ENCODE data around the gene GPR32. TPM values are rescaled to one million over a fixed set of nuclear protein-coding genes. Genes with fewer than 3 reads are reported as not detected.
"Not testable (repeated sequence)": the region's sequence is repeated elsewhere in the genome, so short reads cannot be mapped to it uniquely, and the experiment has no call there.

Gene GPR32
- total RNA-seq, 1 donor from 2014 or later = not detected

GRCh38 chr19:50745221-50745620 lies 25.0 kb upstream of the GPR32 start:
- DNase-seq (ENCODE audit: low spot score in 2 of 2) = no peak
- FAIRE-seq = no peak

DNA sequence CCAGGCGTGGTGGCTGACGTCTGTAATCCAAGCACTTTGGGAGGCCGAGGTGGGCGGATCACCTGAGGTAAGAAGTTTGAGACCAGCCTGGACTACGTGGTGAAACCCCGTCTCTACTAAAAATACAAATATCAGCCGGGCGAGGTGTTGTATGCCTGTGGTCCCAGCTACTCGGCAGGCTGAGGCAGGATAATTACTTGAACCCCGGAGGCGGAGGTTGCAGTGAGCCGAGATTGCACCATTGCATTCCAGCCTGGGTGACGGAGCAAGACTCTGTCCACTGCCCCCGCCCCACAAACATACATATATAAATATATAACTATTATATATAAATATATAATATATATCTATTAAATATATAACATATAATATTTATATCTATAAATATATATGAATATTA lies 23.1 kb upstream of the GPR32 start:
- DNase-seq (ENCODE audit: low spot score in 2 of 2); FAIRE-seq: not testable (repeated sequence)

- no peak for DNase-seq (ENCODE audit: low spot score in 2 of 2)
- no peak for FAIRE-seq
These were observed 20.8 kb upstream of the GPR32 start for GRCh38 chr19:50749490-50749889.

DNA sequence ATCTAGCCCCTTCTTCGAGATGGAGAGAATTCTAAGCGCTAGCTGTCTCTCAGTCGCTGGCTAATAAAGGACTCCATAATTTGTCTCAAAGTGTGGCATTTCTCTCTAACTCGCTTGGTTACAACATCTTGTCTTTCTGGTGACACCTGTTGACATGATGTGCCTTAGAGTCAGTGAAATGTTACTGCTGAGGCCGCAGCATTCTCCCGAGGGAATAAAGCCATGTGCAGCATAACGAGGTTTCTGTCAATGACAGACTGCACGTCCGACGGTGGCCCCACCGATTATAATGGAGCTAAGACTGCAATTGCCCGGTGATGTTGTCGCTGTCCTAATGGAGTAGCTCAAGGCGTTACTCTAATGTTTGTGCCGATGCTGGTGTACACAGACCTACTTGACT lies 20.3 kb upstream of the GPR32 start:
- no peak for FAIRE-seq
- DNase-seq (ENCODE audit: low spot score in 2 of 2) = no peak

- DNase-seq (ENCODE audit: low spot score in 2 of 2) (no peak), FAIRE-seq (no peak)
These were observed 16.4 kb upstream of the GPR32 start for GRCh38 chr19:50753879-50754278.

- DNase-seq (ENCODE audit: low spot score in 2 of 2); FAIRE-seq: not testable (repeated sequence)
These were observed 14.0 kb upstream of the GPR32 start for GRCh38 chr19:50756244-50756643.

- FAIRE-seq; DNase-seq (ENCODE audit: low spot score in 2 of 2): not testable (repeated sequence)
These were observed 12.6 kb upstream of the GPR32 start for GRCh38 chr19:50757624-50758023.

GRCh38 chr19:50759076-50759475 lies 11.2 kb upstream of the GPR32 start:
- FAIRE-seq; DNase-seq (ENCODE audit: low spot score in 2 of 2): not testable (repeated sequence)

- FAIRE-seq (no peak), DNase-seq (ENCODE audit: low spot score in 2 of 2) (no peak)
These were observed 10.4 kb upstream of the GPR32 start for GRCh38 chr19:50759886-50760285.

- DNase-seq (ENCODE audit: low spot score in 2 of 2); FAIRE-seq: not testable (repeated sequence)
These were observed 8.8 kb upstream of the GPR32 start for GRCh38 chr19:50761501-50761900.

DNA sequence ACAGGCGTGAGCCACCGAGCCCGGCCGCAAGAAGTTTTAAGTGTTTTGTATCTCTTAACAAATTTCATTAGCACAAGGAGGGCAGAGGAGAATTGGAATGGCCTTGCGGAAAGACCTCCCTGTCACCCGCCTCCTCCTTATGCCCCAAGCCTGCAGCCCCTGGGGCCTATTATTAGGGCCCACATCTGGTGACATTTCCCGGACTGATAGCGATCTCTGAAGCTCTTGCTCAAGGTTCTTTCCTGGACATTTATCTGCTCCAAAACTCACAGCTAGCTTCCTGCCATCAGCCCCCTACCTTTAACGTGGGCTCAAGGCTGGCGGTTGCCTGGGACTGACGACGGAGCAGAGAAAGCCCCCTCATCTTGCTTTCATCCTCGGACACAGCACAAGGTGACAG lies 6.7 kb upstream of the GPR32 start:
- not testable (repeated sequence) for DNase-seq (ENCODE audit: low spot score in 2 of 2); FAIRE-seq

DNA sequence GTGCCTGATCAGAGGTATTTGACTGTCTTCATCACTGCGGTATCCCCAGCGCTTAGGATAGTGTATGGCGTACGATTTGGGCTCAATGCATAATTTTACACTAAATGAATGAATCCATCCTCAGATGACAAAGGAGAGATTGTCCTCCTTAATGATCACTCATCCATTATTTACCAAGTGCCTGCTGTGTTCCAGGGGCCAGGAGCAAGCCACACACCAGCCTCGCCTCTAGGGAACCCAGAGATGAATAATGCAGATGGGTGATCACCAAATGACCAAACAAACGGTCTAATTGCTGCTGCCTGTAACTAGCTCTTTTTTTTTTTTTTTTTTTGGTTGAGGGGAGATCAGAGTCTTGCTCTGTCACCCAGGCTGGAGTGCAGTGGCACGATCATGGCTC lies 5.9 kb upstream of the GPR32 start:
- FAIRE-seq = no peak
- DNase-seq (ENCODE audit: low spot score in 2 of 2) = no peak

DNA sequence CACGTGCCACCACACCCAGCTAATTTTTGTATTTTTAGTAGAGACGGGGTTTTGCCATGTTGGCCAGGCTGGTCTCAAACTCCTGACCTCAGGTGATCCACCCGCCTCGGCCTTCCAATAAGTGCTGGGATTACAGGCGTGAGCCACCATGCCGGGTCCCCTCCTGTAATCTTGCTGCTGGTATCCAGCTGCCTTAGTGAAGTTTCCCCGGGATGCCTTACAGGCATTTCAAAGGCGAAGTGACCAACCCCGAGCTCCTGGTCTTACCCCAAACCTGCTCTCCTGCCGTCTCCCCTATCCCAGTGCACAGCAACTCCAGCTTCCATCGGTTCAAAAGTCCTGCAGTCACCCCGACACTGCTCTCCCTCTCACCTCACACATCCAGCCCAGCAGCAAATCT lies 3.5 kb upstream of the GPR32 start:
- DNase-seq (ENCODE audit: low spot score in 2 of 2); FAIRE-seq: not testable (repeated sequence)

DNA sequence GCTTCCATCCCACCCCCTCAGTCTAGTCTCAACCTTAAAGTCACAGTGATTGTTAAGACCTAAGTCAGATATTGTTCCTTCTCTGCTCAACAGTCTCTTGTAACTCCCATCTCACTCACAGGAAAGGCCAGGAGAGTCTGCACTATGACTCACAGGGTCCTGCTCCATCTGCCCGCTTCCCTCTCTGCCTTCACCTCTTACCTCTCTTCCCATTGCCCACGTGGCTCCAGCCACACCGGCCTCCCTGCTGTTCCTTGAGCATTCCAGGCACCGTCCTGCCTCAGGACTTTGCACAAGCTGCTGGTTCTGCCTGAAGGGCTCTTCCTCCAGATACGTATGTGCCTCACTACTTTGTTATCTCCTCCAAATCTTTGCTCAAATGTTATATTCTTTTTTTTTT lies 3.0 kb upstream of the GPR32 start:
- FAIRE-seq; DNase-seq (ENCODE audit: low spot score in 2 of 2): not testable (repeated sequence)

GRCh38 chr19:50768277-50768676 lies 2.0 kb upstream of the GPR32 start:
- FAIRE-seq (no peak), DNase-seq (ENCODE audit: low spot score in 2 of 2) (no peak)

GRCh38 chr19:50770888-50771287 lies 624 bp downstream of the GPR32 start:
- no peak for FAIRE-seq
- no peak for DNase-seq (ENCODE audit: low spot score in 2 of 2)

GRCh38 chr19:50772476-50772875 lies 2.2 kb downstream of the GPR32 start:
- FAIRE-seq = no peak
- no peak for DNase-seq (ENCODE audit: low spot score in 2 of 2)

GRCh38 chr19:50772912-50773311 lies 2.6 kb downstream of the GPR32 start:
- DNase-seq (ENCODE audit: low spot score in 2 of 2); FAIRE-seq: not testable (repeated sequence)

GRCh38 chr19:50773454-50773853 lies 3.2 kb downstream of the GPR32 start:
- DNase-seq (ENCODE audit: low spot score in 2 of 2); FAIRE-seq: not testable (repeated sequence)

GRCh38 chr19:50776131-50776530 lies 5.9 kb downstream of the GPR32 start:
- DNase-seq (ENCODE audit: low spot score in 2 of 2) (no peak), FAIRE-seq (no peak)

DNA sequence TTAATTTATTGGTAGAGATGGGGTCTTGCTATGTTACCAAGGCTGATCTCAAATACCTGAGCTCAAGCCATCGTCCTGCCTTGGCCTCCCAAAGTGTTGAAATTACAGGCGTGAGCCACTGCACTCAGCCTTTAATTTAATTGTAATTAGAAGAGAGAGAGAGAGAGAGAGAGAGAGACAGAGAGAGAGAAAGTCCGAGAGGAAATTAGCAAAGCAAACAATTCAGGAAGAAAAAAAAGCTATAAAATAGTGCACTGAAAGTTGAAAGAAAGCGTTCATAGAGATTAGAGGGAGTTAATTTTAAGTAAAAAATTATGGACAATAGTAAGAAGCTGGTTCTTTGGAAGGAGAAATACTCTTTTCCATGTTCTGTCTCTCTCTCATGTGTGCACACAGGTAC lies 7.0 kb downstream of the GPR32 start:
- no peak for DNase-seq (ENCODE audit: low spot score in 2 of 2)
- FAIRE-seq = no peak

GRCh38 chr19:50777830-50778303 lies 7.6 kb downstream of the GPR32 start:
- DNase-seq (ENCODE audit: low spot score in 2 of 2) = no peak

GRCh38 chr19:50778906-50779430 lies 8.7 kb downstream of the GPR32 start:
- no peak for FAIRE-seq
- no peak for DNase-seq (ENCODE audit: low spot score in 2 of 2)

More at GRCh38 chr19:50777830-50778303, 7.6 kb downstream of the GPR32 start:
- no peak for FAIRE-seq

Data from frontal cortex (tissue), 4 donors.